ENCODE data around the gene ARSG. TPM values are rescaled to one million over a fixed set of nuclear protein-coding genes. Genes with fewer than 3 reads are reported as not detected.

Gene ARSG
- total and polyA plus RNA-seq, 9 of the 15 experiments (the other 6 are each of a cell fraction or from before 2014, with no cell fraction given) = 1.0 to 5.6 (median 1.8) TPM

DNA sequence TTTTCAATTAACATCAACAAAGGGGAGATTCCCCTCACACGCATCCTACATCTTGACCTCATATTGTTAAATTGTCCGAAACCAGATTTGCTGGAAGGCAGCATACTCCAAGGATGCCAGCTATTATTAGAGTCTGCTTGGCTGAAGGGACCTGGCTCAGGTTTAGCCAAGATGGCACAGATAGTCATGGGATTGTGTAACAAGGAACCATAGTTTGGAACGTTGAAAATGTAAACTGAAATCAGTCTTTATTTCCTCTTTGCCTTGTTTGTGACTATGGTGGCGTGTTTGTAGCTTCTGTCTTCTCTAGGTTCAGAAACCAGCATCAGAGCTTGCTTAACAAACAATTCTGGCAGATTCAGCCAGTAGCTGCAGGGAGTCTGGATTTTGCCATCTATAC is 5.9 kb downstream of the ARSG start (continued):
- TF ChIP-seq, protein P1, sequence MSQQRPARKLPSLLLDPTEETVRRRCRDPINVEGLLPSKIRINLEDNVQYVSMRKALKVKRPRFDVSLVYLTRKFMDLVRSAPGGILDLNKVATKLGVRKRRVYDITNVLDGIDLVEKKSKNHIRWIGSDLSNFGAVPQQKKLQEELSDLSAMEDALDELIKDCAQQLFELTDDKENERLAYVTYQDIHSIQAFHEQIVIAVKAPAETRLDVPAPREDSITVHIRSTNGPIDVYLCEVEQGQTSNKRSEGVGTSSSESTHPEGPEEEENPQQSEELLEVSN (IDR thresholded peaks at IDR 0.05; ENCODE audit: borderline replicate concordance in 1 of 2, extremely low read depth in 1 of 2, insufficient read depth in 1 of 2, insufficient read length in 1 of 2, low read depth in 1 of 2, low read length in 1 of 2, poor library complexity in 1 of 2, severe bottlenecking in 1 of 2) = no peak

DNA sequence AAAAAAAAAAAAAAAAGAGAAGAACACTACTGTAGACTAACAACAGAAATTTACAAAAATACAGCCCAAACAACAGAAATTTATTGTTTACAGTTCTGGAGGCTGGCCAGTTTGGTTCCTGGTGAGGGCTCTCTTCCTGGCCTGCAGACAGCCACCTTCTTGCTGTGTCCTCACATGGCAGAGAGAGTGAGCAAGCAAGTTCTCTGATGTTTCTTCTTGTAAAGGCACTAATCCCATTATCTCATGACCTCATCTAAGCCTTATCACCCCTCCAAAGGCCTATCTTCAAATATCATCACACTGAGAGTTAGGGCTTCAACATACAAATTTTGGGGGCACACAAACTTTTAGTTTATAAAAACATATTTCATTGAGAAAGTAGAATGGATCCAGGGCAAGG is 7.3 kb downstream of the ARSG start:
- H3K9me1 ChIP-seq (ENCODE audit: control insufficient read depth, insufficient read depth, low read length) = no peaks in the 10 kb centered on the region
- H3K9ac ChIP-seq (ENCODE audit: insufficient read depth in 1 of 2, low read depth in 2 of 2, low read length in 2 of 2) = no peak overlapping the region
- no peaks in the 10 kb centered on the region for H3K9me3 ChIP-seq (replicated peaks; ENCODE audit: control insufficient read depth, insufficient read depth, low read depth, low read length)
- POLR2A ChIA-PET = interaction anchor here (0.7 kb wide), 1 partner anchor 184 kb away, joined by 3 read pairs; no protein-coding TSS in a partner anchor
- TF ChIP-seq SMC3 (conservative IDR thresholded peaks at IDR 0.05; ENCODE audit: insufficient read depth, low read depth, low read length) (no peak), XRCC5 (IDR thresholded peaks at IDR 0.05; ENCODE audit: low read depth, low read length) (no peak), GATAD2A (IDR thresholded peaks at IDR 0.05) (no peak)
- H3K36me3 ChIP-seq (ENCODE audit: control insufficient read depth, insufficient read depth, low read length) = no peaks in the 10 kb centered on the region
- DNase-seq (ENCODE audit: extremely low read depth in 1 of 4, low spot score in 3 of 4) = no peak
- H2AFZ ChIP-seq (ENCODE audit: low read depth, low read length) = no peak overlapping the region
- no peaks in the 10 kb centered on the region for H3K4me1 ChIP-seq (replicated peaks in 1 of 2; ENCODE audit: control insufficient read depth in 2 of 2, insufficient read depth in 2 of 2, low read length in 2 of 2)
- no peak overlapping the region for H3K4me3 ChIP-seq
- intact Hi-C loops (cut with micrococcal nuclease) = no loop called here
- H3K79me2 ChIP-seq (ENCODE audit: control insufficient read depth, insufficient read depth, low read length) = no peaks in the 10 kb centered on the region
- no peaks in the 10 kb centered on the region for H4K20me1 ChIP-seq (replicated peaks; ENCODE audit: control insufficient read depth, insufficient read depth, low read length)
- H3K27me3 ChIP-seq (ENCODE audit: control insufficient read depth in 2 of 2, insufficient read depth in 2 of 2, low read length in 2 of 2) = peaks cover 14 to 37% of the 10 kb centered on the region in 2 experiments
- no TSS peak for BruUV-seq (replicated peaks)
- in situ Hi-C loops (cut with MboI) = no loop called here
- no peak for ATAC-seq
- CTCF ChIA-PET (ENCODE audit: low intra/inter-chr PET ratio) = no interaction called here
- no peak overlapping the region for H3K27ac ChIP-seq (ENCODE audit: extremely low read depth, low read depth, low read length)
- no peak for FAIRE-seq
- no peak overlapping the region for H3K4me2 ChIP-seq (ENCODE audit: insufficient read depth, low read length)
